Ovary (tissue), 9 donors: ENCODE data around the gene PRSS21. TPM values are rescaled to one million over a fixed set of nuclear protein-coding genes. Genes with fewer than 3 reads are reported as not detected.

Experiments used
- DNase-seq, 5 donors: peaks; one replicate each; pipeline ENCODE4 v3.0.0-alpha.2; 2019 to 2020
- H3K27ac ChIP-seq, 2 donors: fragments of 200-600 bp; one replicate each; pipeline versions ENCODE4 v1.5.1 to v1.8.0; 2019 to 2022
- H3K27me3 ChIP-seq: fragments of 200-600 bp; one replicate; pipeline ENCODE4 v1.8.0; 2022
- H3K36me3 ChIP-seq: fragments of 200-600 bp; sonication (generic); one replicate; pipeline ENCODE4 v1.5.1; 2019
- H3K4me1 ChIP-seq: one replicate; pipeline ENCODE4 v1.8.1; 2013; ENCODE audit warnings: mild to moderate bottlenecking, moderate library complexity; ENCODE audit not compliant: insufficient read depth
- H3K4me3 ChIP-seq: fragments of 200-600 bp; sonication (generic); one replicate; pipeline ENCODE4 v1.5.1; 2017
- H3K9me3 ChIP-seq, 2 donors: fragments of 200-600 bp in 1 of 2; sonication (generic) in 1 of 2; one replicate each; pipeline versions ENCODE4 v1.5.1 to v1.8.1; 2013 to 2019; ENCODE audit warnings: mild to moderate bottlenecking in 1 of 2, moderate library complexity in 1 of 2
- CTCF ChIP-seq, 3 donors: fragments of 450-650 bp in 2 of 3; fragments of 200-600 bp in 1 of 3; IDR thresholded peaks; one replicate each; pipeline versions ENCODE4 v1.5.1 to v1.8.0; 2016 to 2022; ENCODE audit warnings: antibody characterized with exemption in 3 of 3, mild to moderate bottlenecking in 1 of 3
- EP300 ChIP-seq: sonication (generic); formaldehyde crosslinking; IDR thresholded peaks from one replicate; pipeline ENCODE4 v1.6.1; 2017; ENCODE audit warnings: antibody characterized with exemption
- POLR2A ChIP-seq: fragments of 450-650 bp; IDR thresholded peaks from one replicate; pipeline ENCODE4 v1.6.1; 2017; ENCODE audit warnings: antibody characterized with exemption, mild to moderate bottlenecking, moderate library complexity
- WGBS, 3 donors: extraction: QIAGEN DNeasy Blood & Tissue Kit in 1 of 3; methylation state at CpG; one replicate each; pipeline versions ENCODE4 v1.1.5 to v1.1.7; 2013 to 2017; 5-methylcytosine and 5-hydroxymethylcytosine counted together
- intact Hi-C, 4 donors: fragments of 100-400 bp; cut with DNase I; formaldehyde crosslinking; loops; one replicate each; pipeline versions ENCODE4 v1.11.0 to v1.15.1; 2022 to 2023
- polyA plus RNA-seq, 2 donors: library from polyadenylated mRNA; stranded (reverse); fragments of 200-250 nt in 1 of 2; fragments of 350-450 nt in 1 of 2; fragmentation: Illumina TruSeq in 1 of 2; extraction: RNeasy Lipid Tissue Mini Kit (QIAGEN cat#74804) in 1 of 2; gene quantifications; one replicate each; pipeline ENCODE4 v1.2.3, GENCODE V29; 2013 to 2014
- small RNA-seq: library from RNA; depleted of rRNA; stranded (forward); fragments of <200 nt; gene quantifications from one replicate; pipeline ENCODE3, GENCODE V24; 2016
- total RNA-seq, 7 donors: library from RNA; depleted of rRNA in 2 of 7; stranded (reverse); fragments of >200 nt in 2 of 7; fragmentation: NEBNext Ultra II Directional in 3 of 7; extraction: Animal tissue kit (Norgen Biotek cat#: 25700) in 3 of 7; gene quantifications; one replicate each; pipeline versions ENCODE4 v1.1.0 to v1.2.4, GENCODE V29; 2016 to 2023
- donor health status: DM: no; HTN: no; CAD: no; lungs with moderate emphysema.
- donor health status: DM: no; HTN: no; CAD: no.
- donor health status: Bipolar disorder and iron deficiency.
- donor health status: DM: yes; HTN: yes; CAD: no.
- donor health status: DM: no; HTN: no; CAD: no.
- donor health status: DM: yes; HTN: yes; CAD: no.

The PRSS21 gene
- total and polyA plus RNA-seq, 9 donors = 0.53 to 9.3 (median 1.0) TPM; not detected in 4

GRCh38 chr16:2867987-2868789, 51.2 kb downstream of the PRSS21 start:
- Histone ChIP-seq H3K4me1 (peaks cover 3% of the 10 kb centered on the region), H3K27me3 (no peaks in the 10 kb centered on the region), H3K9me3 (no peaks in the 10 kb centered on the region), H3K4me3 (peak overlapping the region; percentile 61), H3K36me3 (no peaks in the 10 kb centered on the region), H3K27ac (peak overlapping the region in 1 of 2 donors; percentile 85)
- WGBS, 3 donors = 0 to 1% (median 1%) methylated on average over 41 to 45 of the region's 45 CpGs
- intact Hi-C loops = loop anchor here in 1 of 4 donors (5.0 kb wide), 1 partner anchor 64 kb away; no protein-coding TSS in a partner anchor
- peak; percentile 87 to 96 (median 93) for DNase-seq
- TF ChIP-seq CTCF (IDR thresholded peaks at IDR 0.05) (peak; percentile 95 to 96 (median 95)), POLR2A (peak; percentile 49), EP300 (no peak)

Small RNA genes lying within 50 kb of the gene (small RNA-seq; reads per million reads assigned to genes)
- not detected for gene SNORA3C

Other genes with a start within 250 kb of the PRSS21 start
- gene KCTD5, start 134.7 kb upstream of the PRSS21 start, total RNA-seq = 10 to 100 TPM; 12.4 to 19.8 (median 14.3) TPM
- 10 to 100 TPM; 12.2 to 12.4 TPM for gene KCTD5, start 134.7 kb upstream of the PRSS21 start, polyA plus RNA-seq
- gene PRSS27, start 97.0 kb upstream of the PRSS21 start, total RNA-seq = 1 to 10 TPM in 3 of 7 donors, under 1 TPM in 4; 0.46 to 1.3 (median 0.92) TPM
- 1 to 10 TPM in 1 of 2 donors, not detected in 1; 1.3 TPM for gene PRSS27, start 97.0 kb upstream of the PRSS21 start, polyA plus RNA-seq
- 100 to 1,000 TPM; 300 to 736 (median 470) TPM for gene SRRM2, start 64.6 kb upstream of the PRSS21 start, total RNA-seq
- gene SRRM2, start 64.6 kb upstream of the PRSS21 start, polyA plus RNA-seq = 100 to 1,000 TPM; 524 to 602 TPM
- gene ELOB, start 40.0 kb upstream of the PRSS21 start, total RNA-seq = 100 to 1,000 TPM; 136 to 498 (median 172) TPM
- gene ELOB, start 40.0 kb upstream of the PRSS21 start, polyA plus RNA-seq = 100 to 1,000 TPM in 1 of 2 donors, 1 to 10 TPM in 1; 8.9 to 385 TPM
- gene PRSS33, start 29.7 kb upstream of the PRSS21 start, total RNA-seq = 10 to 100 TPM in 1 of 7 donors, 1 to 10 TPM in 1, under 1 TPM in 3, not detected in 2; 0.36 to 26.8 (median 0.82) TPM
- not detected for gene PRSS33, start 29.7 kb upstream of the PRSS21 start, polyA plus RNA-seq
- gene PRSS41, start 18.8 kb upstream of the PRSS21 start, total RNA-seq = under 1 TPM in 1 of 7 donors, not detected in 6; 0.20 TPM
- gene PRSS41, start 18.8 kb upstream of the PRSS21 start, polyA plus RNA-seq = not detected
- 1 to 10 TPM in 1 of 7 donors, under 1 TPM in 3, not detected in 3; 0.32 to 1.0 (median 0.45) TPM for gene ZG16B, start 13.1 kb downstream of the PRSS21 start, total RNA-seq
- 1 to 10 TPM in 1 of 2 donors, under 1 TPM in 1; 0.28 to 1.8 TPM for gene ZG16B, start 13.1 kb downstream of the PRSS21 start, polyA plus RNA-seq
- 1 to 10 TPM in 4 of 7 donors, under 1 TPM in 1, not detected in 2; 0.60 to 7.2 (median 1.3) TPM for gene PRSS22, start 40.9 kb downstream of the PRSS21 start, total RNA-seq
- under 1 TPM in 1 of 2 donors, not detected in 1; 0.10 TPM for gene PRSS22, start 40.9 kb downstream of the PRSS21 start, polyA plus RNA-seq
- gene FLYWCH2, start 66.0 kb downstream of the PRSS21 start, total RNA-seq = 10 to 100 TPM; 24.7 to 46.0 (median 30.6) TPM
- gene FLYWCH2, start 66.0 kb downstream of the PRSS21 start, polyA plus RNA-seq = 10 to 100 TPM in 1 of 2 donors, 1 to 10 TPM in 1; 3.0 to 50.9 TPM
- 10 to 100 TPM; 31.4 to 66.9 (median 55.3) TPM for gene FLYWCH1, start 94.7 kb downstream of the PRSS21 start, total RNA-seq
- gene FLYWCH1, start 94.7 kb downstream of the PRSS21 start, polyA plus RNA-seq = 10 to 100 TPM in 1 of 2 donors, 1 to 10 TPM in 1; 2.2 to 37.2 TPM
- under 1 TPM in 4 of 7 donors, not detected in 3; 0.18 to 0.57 (median 0.23) TPM for gene KREMEN2, start 147.0 kb downstream of the PRSS21 start, total RNA-seq
- gene KREMEN2, start 147.0 kb downstream of the PRSS21 start, polyA plus RNA-seq = not detected
- 1 to 10 TPM in 4 of 7 donors, under 1 TPM in 3; 0.30 to 5.7 (median 2.4) TPM for gene PAQR4, start 152.1 kb downstream of the PRSS21 start, total RNA-seq
- 1 to 10 TPM; 1.4 to 1.5 TPM for gene PAQR4, start 152.1 kb downstream of the PRSS21 start, polyA plus RNA-seq
- 1 to 10 TPM in 3 of 7 donors, under 1 TPM in 2, not detected in 2; 0.23 to 2.6 (median 1.1) TPM for gene PKMYT1, start 163.2 kb downstream of the PRSS21 start, total RNA-seq
- gene PKMYT1, start 163.2 kb downstream of the PRSS21 start, polyA plus RNA-seq = under 1 TPM in 1 of 2 donors, not detected in 1; 0.52 TPM
- gene CLDN9, start 195.7 kb downstream of the PRSS21 start, total RNA-seq = under 1 TPM in 4 of 7 donors, not detected in 3; 0.11 to 0.24 (median 0.19) TPM
- gene CLDN9, start 195.7 kb downstream of the PRSS21 start, polyA plus RNA-seq = not detected
- 1 to 10 TPM in 1 of 7 donors, not detected in 6; 1.8 TPM for gene CLDN6, start 200.9 kb downstream of the PRSS21 start, total RNA-seq
- not detected for gene CLDN6, start 200.9 kb downstream of the PRSS21 start, polyA plus RNA-seq
- 10 to 100 TPM in 2 of 7 donors, 1 to 10 TPM in 5; 3.7 to 52.5 (median 8.6) TPM for gene TNFRSF12A, start 203.1 kb downstream of the PRSS21 start, total RNA-seq
- 1 to 10 TPM; 7.9 to 8.1 TPM for gene TNFRSF12A, start 203.1 kb downstream of the PRSS21 start, polyA plus RNA-seq
- gene HCFC1R1, start 206.7 kb downstream of the PRSS21 start, total RNA-seq = 10 to 100 TPM; 15.9 to 73.1 (median 55.1) TPM
- gene HCFC1R1, start 206.7 kb downstream of the PRSS21 start, polyA plus RNA-seq = 10 to 100 TPM; 27.5 to 82.0 TPM
- gene THOC6, start 206.8 kb downstream of the PRSS21 start, total RNA-seq = 10 to 100 TPM in 6 of 7 donors, 1 to 10 TPM in 1; 6.7 to 21.0 (median 15.6) TPM
- gene THOC6, start 206.8 kb downstream of the PRSS21 start, polyA plus RNA-seq = 10 to 100 TPM in 1 of 2 donors, 1 to 10 TPM in 1; 3.5 to 14.3 TPM
- 10 to 100 TPM in 1 of 7 donors, 1 to 10 TPM in 2, under 1 TPM in 2, not detected in 2; 0.89 to 21.9 (median 1.7) TPM for gene BICDL2, start 219.7 kb downstream of the PRSS21 start, total RNA-seq
- under 1 TPM in 1 of 2 donors, not detected in 1; 0.02 TPM for gene BICDL2, start 219.7 kb downstream of the PRSS21 start, polyA plus RNA-seq
- gene MMP25, start 229.3 kb downstream of the PRSS21 start, total RNA-seq = under 1 TPM in 6 of 7 donors, not detected in 1; 0.15 to 0.72 (median 0.61) TPM
- under 1 TPM; 0.17 to 0.59 TPM for gene MMP25, start 229.3 kb downstream of the PRSS21 start, polyA plus RNA-seq
- 10 to 100 TPM in 4 of 7 donors, 1 to 10 TPM in 3; 3.8 to 24.7 (median 10.6) TPM for gene IL32, start 248.4 kb downstream of the PRSS21 start, total RNA-seq
- 10 to 100 TPM; 23.9 to 54.9 TPM for gene IL32, start 248.4 kb downstream of the PRSS21 start, polyA plus RNA-seq